IMR-90 (cell line): ENCODE data around the gene COL5A1.

Source experiments
- CEBPB ChIP-seq: IDR thresholded peaks from 2 replicates; pipeline ENCODE4 v1.6.1; 2012; ENCODE audit warnings: low read depth, low read length, improper control_type of control experiment
- CHD1 ChIP-seq: IDR thresholded peaks from 2 replicates; pipeline ENCODE4 v1.6.1; 2012; ENCODE audit warnings: low read depth, low read length, improper control_type of control experiment
- CTCF ChIP-seq: conservative IDR thresholded peaks from 2 replicates; pipeline ENCODE4 v1.5.1; 2012; ENCODE audit warnings: mild to moderate bottlenecking, low read depth, low read length, improper control_type of control experiment
- MXI1 ChIP-seq: IDR thresholded peaks from 2 replicates; pipeline ENCODE4 v1.6.1; 2012; ENCODE audit warnings: low read depth, mild to moderate bottlenecking, low read length, moderate library complexity, borderline replicate concordance
- POLR2A ChIP-seq: IDR thresholded peaks from 2 replicates; pipeline ENCODE4 v1.6.1; 2012; ENCODE audit warnings: mild to moderate bottlenecking, low read depth, low read length
- RAD21 ChIP-seq: IDR thresholded peaks from 2 replicates; pipeline ENCODE4 v1.6.1; 2012; ENCODE audit warnings: low read length, improper control_type of control experiment
- SMC3 ChIP-seq: fragments of 150-350 bp; IDR thresholded peaks from 2 replicates; pipeline ENCODE4 v1.6.1; 2016; ENCODE audit warnings: low read depth, mild to moderate bottlenecking, antibody characterized with exemption, low read length, moderate library complexity
- USF2 ChIP-seq: fragments of 150-350 bp; IDR thresholded peaks from 2 replicates; pipeline ENCODE4 v1.6.1; 2017; ENCODE audit warnings: mild to moderate bottlenecking, antibody characterized with exemption, low read length, low read depth

GRCh38 chr9:134663084-134663483 lies 21.5 kb downstream of the COL5A1 start:
- TF ChIP-seq CTCF (no peak), RAD21 (no peak), USF2 (no peak), MXI1 (no peak), POLR2A (no peak), SMC3 (no peak), CEBPB (no peak), CHD1 (no peak)
